Suprapubic skin (tissue), 3 donors: ENCODE data around the gene TNNC1.

Experiments used
- CTCF ChIP-seq, 2 donors: fragments of 200-600 bp in 1 of 2; fragments of 450-650 bp in 1 of 2; sonication (generic) in 1 of 2; IDR thresholded peaks; one replicate each; pipeline ENCODE4 v1.5.1; 2016 to 2019; ENCODE audit warnings: antibody characterized with exemption in 2 of 2, mild to moderate bottlenecking in 1 of 2, moderate library complexity in 1 of 2
- EP300 ChIP-seq: sonication (generic); formaldehyde crosslinking; IDR thresholded peaks from one replicate; pipeline ENCODE4 v1.6.1; 2017; ENCODE audit warnings: antibody characterized with exemption

- TF ChIP-seq CTCF (IDR thresholded peaks at IDR 0.05) = no peak
- no peak for TF ChIP-seq EP300
Measured at GRCh38 chr3:52447512-52448355, 6.1 kb downstream of the TNNC1 start.
